GM23248 (cell line): ENCODE measurements around the gene RFT1. TPM values are rescaled to one million over a fixed set of nuclear protein-coding genes. Genes with fewer than 3 reads are reported as not detected.
"Not testable (repeated sequence)": the region's sequence is repeated elsewhere in the genome, so short reads cannot be mapped to it uniquely, and the experiment has no call there.

Experiments used
- DNase-seq: peaks from one replicate; pipeline ENCODE4 v3.0.0-alpha.2; 2015
- H2AFZ ChIP-seq: fragments of 200-600 bp; sonication (generic); 2 replicates; pipeline ENCODE4 v1.6.1; 2016; ENCODE audit warnings: antibody characterized with exemption
- H3F3A ChIP-seq: fragments of 200-600 bp; sonication (generic); 2 replicates; pipeline ENCODE4 v1.6.1; 2016; ENCODE audit warnings: mild to moderate bottlenecking, antibody characterized with exemption, mixed run types; ENCODE audit not compliant: insufficient read depth
- H3K27ac ChIP-seq: fragments of 200-600 bp; sonication (generic); 2 replicates; pipeline ENCODE4 v1.5.1; 2016; ENCODE audit warnings: mild to moderate bottlenecking
- H3K27me3 ChIP-seq: fragments of 200-600 bp; sonication (generic); replicated peaks from 2 replicates; pipeline ENCODE4 v1.6.1; 2016; ENCODE audit warnings: mild to moderate bottlenecking; ENCODE audit not compliant: insufficient read depth
- H3K36me3 ChIP-seq: fragments of 200-600 bp; sonication (generic); 2 replicates; pipeline ENCODE4 v1.6.1; 2016; ENCODE audit warnings: low read depth, mild to moderate bottlenecking
- H3K4me1 ChIP-seq: fragments of 200-600 bp; sonication (generic); 2 replicates; pipeline ENCODE4 v1.6.1; 2016; ENCODE audit warnings: mild to moderate bottlenecking; ENCODE audit not compliant: insufficient read depth
- H3K4me2 ChIP-seq: fragments of 200-600 bp; sonication (generic); one replicate; pipeline ENCODE4 v1.6.1; 2016; ENCODE audit warnings: mild to moderate bottlenecking; ENCODE audit not compliant: unreplicated experiment
- H3K4me3 ChIP-seq: fragments of 200-600 bp; sonication (generic); 2 replicates; pipeline ENCODE4 v1.5.1; 2016; ENCODE audit warnings: mild to moderate bottlenecking
- H3K79me2 ChIP-seq: fragments of 200-600 bp; sonication (generic); 2 replicates; pipeline ENCODE4 v1.6.1; 2016; ENCODE audit warnings: mild to moderate bottlenecking; ENCODE audit not compliant: insufficient read depth
- H3K9ac ChIP-seq: fragments of 200-600 bp; sonication (generic); 2 replicates; pipeline ENCODE4 v1.6.1; 2016; ENCODE audit warnings: mild to moderate bottlenecking
- H3K9me2 ChIP-seq: fragments of 200-600 bp; sonication (generic); 2 replicates; pipeline ENCODE4 v1.6.1; 2016; ENCODE audit warnings: mixed run types, mild to moderate bottlenecking, moderate library complexity; ENCODE audit not compliant: insufficient read depth
- H3K9me3 ChIP-seq: fragments of 200-600 bp; sonication (generic); one replicate; pipeline ENCODE4 v1.6.1; 2017; ENCODE audit warnings: low read depth
- H4K20me1 ChIP-seq: fragments of 200-600 bp; sonication (generic); 2 replicates; pipeline ENCODE4 v1.6.0; 2016; ENCODE audit not compliant: insufficient read depth
- EZH2 ChIP-seq: fragments of 200-600 bp; sonication (generic); IDR thresholded peaks from 2 replicates; pipeline ENCODE4 v1.6.1; 2018; ENCODE audit warnings: antibody characterized with exemption, mild to moderate bottlenecking; ENCODE audit not compliant: insufficient read depth, poor library complexity, severe bottlenecking
- EZH2phosphoT487 ChIP-seq: fragments of 200-600 bp; sonication (generic); IDR thresholded peaks from 2 replicates; pipeline ENCODE4 v1.6.1; 2018; ENCODE audit warnings: antibody characterized with exemption, moderate library complexity, mild to moderate bottlenecking, low read depth; ENCODE audit not compliant: insufficient read depth
- WGBS, 2 experiments: methylation state at CpG; one replicate each; pipeline ENCODE4 v1.1.6; 2015 to 2017; ENCODE audit warnings: low lambda C conversion rate in 2 of 2, low coverage in 1 of 2; ENCODE audit errors: missing lambda C conversion rate in 2 of 2; 5-methylcytosine and 5-hydroxymethylcytosine counted together
- in situ Hi-C: fragments of 300-500 bp; cut with MboI; formaldehyde crosslinking; loops from 2 replicates; pipeline ENCODE4 v1.15.0; 2020
- polyA plus RNA-seq: library from polyadenylated mRNA; unstranded; fragments of >200 nt; fragmentation: Nextera tagmentation; extraction: Ambion mirVana; gene quantifications from 2 replicates; pipeline ENCODE4 v1.2.1, GENCODE V29; 2016
- total RNA-seq: library from RNA; depleted of rRNA; stranded (reverse); fragments of >200 nt; shearing (Covaris generic); gene quantifications from 2 replicates; pipeline ENCODE4 v1.2.3, GENCODE V29; 2014

RFT1 gene
- total and polyA plus RNA-seq, 2 experiments from 2014 or later = 35.0 to 35.7 TPM

DNA sequence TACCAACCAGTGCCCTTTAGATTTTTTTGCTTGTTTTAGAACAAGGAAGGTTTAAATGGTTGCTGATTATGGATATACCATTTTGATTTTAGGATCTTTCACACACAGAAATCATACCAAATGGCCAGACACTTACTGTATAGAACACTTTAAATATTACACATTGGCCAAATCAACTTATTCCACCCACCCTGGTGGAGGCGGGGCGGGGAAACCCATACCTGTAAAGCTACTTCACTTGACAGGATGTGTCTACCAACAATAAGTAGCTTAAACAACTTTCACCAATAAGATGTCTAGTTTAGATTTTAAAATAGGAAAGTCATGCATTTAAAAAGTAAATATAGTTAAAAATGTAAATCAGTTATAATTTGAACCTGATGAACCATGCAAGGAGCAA lies 67.3 kb downstream of the RFT1 start:
- in situ Hi-C loops = no loop called here
- Histone ChIP-seq H3K27ac (no peak overlapping the region), H3K4me1 (no peaks in the 10 kb centered on the region), H3K9me3 (no peaks in the 10 kb centered on the region), H3K9ac (no peak overlapping the region), H3K36me3 (no peaks in the 10 kb centered on the region), H3K4me2 (no peak overlapping the region), H3K9me2 (no peaks in the 10 kb centered on the region), H3K4me3 (no peak overlapping the region), H4K20me1 (no peaks in the 10 kb centered on the region), H3K79me2 (no peaks in the 10 kb centered on the region), H3K27me3 (peaks cover 13% of the 10 kb centered on the region), H2AFZ (no peak overlapping the region), H3F3A (no peaks in the 10 kb centered on the region)
- DNase-seq = no peak
- WGBS, 2 experiments = 75 to 79% methylated on average over 2 of the region's 2 CpGs
- TF ChIP-seq EZH2 (no peak), EZH2phosphoT487 (no peak)

DNA sequence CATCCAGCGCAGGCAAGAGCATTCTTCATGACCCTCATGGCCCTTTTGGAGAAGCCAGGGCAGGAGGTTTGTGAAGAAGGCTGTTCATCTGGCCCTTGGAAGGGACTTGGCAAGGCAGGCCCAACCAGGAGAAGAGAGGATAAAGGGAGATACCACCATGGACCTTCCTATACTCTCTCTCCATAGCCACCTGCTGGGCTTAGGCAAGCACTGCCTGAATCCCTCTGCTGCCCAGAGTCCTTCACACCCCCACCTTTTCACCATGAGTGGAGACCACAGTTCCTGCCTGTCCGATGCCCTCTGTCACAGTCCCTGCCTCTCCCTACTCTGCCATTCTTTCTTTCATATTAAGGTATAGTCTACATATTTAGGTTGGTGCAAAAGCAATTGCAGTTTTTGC lies 73.8 kb downstream of the RFT1 start:
- H3K4me1 ChIP-seq = no peaks in the 10 kb centered on the region
- DNase-seq = peak; percentile 47

DNA sequence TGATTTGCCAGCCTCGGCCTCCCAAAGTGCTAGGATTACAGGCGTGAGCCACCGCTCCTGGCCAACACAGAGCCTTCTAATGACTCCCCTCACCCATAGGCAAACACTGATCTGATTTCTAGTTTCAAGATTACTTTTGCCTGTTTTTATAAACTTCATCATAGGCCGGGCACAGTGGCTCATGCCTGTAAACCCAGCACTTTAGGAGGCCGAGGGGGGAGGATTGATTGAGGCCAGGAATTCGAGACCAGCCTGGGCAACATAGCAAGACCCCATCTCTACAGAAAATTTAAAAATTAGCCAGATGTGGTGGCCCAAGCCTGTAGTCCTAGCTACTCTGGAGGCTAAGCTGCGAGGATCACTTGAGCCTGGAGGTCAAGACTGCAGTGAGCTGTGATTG lies 76.0 kb downstream of the RFT1 start:
- H2AFZ ChIP-seq, DNase-seq, H3F3A ChIP-seq, H3K4me3 ChIP-seq, H3K9me2 ChIP-seq, in situ Hi-C loops, H3K4me1 ChIP-seq, H3K27ac ChIP-seq, H3K27me3 ChIP-seq, H3K9me3 ChIP-seq, H3K9ac ChIP-seq, H3K4me2 ChIP-seq, H3K79me2 ChIP-seq, H4K20me1 ChIP-seq, H3K36me3 ChIP-seq: not testable (repeated sequence)
- 67 to 78% methylated on average over 6 to 7 of the region's 7 CpGs for WGBS, 2 experiments

More for the DNA sequence above, 73.8 kb downstream of the RFT1 start:
- H3K9ac ChIP-seq = no peak overlapping the region
- no peak overlapping the region for H3K27ac ChIP-seq
- H3K36me3 ChIP-seq = no peaks in the 10 kb centered on the region
- no peak for TF ChIP-seq EZH2
- no peak for TF ChIP-seq EZH2phosphoT487
- H3K4me2 ChIP-seq = no peak overlapping the region
- in situ Hi-C loops = no loop called here
- H3K27me3 ChIP-seq = peaks cover 6% of the 10 kb centered on the region; the same call in 1 of the 2 replicates
- H3K4me3 ChIP-seq = no peak overlapping the region
- H4K20me1 ChIP-seq = no peaks in the 10 kb centered on the region
- no peaks in the 10 kb centered on the region for H3K79me2 ChIP-seq
- no peaks in the 10 kb centered on the region for H3K9me3 ChIP-seq
- no peaks in the 10 kb centered on the region for H3F3A ChIP-seq
- WGBS, 2 experiments = 67 to 75% methylated on average over 2 of the region's 2 CpGs
- H2AFZ ChIP-seq = no peak overlapping the region
- H3K9me2 ChIP-seq = no peaks in the 10 kb centered on the region

DNA sequence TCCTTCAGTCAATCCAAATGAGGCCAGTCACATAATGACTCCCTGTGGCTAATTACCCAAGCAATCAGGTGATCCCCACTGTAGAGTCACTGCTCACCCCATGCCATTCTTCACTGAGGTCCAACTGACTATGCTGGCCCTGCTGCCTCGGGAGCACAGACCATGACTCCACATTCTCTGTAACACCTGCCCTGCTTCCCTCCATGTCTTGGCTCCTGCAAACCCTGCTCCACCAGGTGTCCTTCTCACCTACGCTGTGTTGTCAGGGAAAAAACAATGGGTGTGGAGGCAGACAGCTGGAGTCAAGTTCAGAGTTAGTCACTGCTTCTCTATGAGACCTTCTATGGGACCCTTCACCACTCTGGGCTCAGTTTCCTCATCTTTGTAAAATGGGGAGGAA lies 78.3 kb downstream of the RFT1 start:
- Histone ChIP-seq H3K36me3 (no peaks in the 10 kb centered on the region), H3K79me2 (no peaks in the 10 kb centered on the region), H2AFZ (no peak overlapping the region), H3K4me3 (no peak overlapping the region), H3K9ac (no peak overlapping the region), H3K4me2 (no peak overlapping the region), H3K27ac (no peak overlapping the region), H4K20me1 (no peaks in the 10 kb centered on the region), H3K27me3 (peaks cover 6% of the 10 kb centered on the region), H3F3A (peaks cover 9% of the 10 kb centered on the region), H3K4me1 (no peaks in the 10 kb centered on the region), H3K9me3 (no peaks in the 10 kb centered on the region), H3K9me2 (no peaks in the 10 kb centered on the region)
- in situ Hi-C loops = no loop called here
- DNase-seq = no peak
- 70 to 73% methylated on average over 2 of the region's 2 CpGs for WGBS, 2 experiments
- no peak for TF ChIP-seq EZH2
- TF ChIP-seq EZH2phosphoT487 = no peak

DNA sequence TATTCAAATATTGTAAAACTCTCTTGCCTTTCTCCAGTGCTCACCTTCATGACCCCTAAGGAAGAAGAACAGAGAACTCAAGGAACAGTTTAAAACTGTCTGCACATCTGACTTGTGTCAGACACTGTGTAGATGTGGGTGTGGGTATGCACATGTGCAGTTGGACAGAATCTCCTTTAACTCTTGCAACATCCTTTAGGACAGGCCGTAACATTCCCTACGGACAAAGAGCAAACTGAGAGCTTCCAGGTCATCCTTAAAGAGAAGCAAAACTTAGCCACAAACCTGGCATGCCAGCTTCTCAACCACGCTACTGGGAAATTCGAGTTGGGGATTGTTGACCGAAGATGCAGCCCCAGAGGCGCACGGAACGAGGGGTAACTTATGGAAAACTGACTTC lies 80.2 kb downstream of the RFT1 start:
- Histone ChIP-seq H3K9me3 (no peaks in the 10 kb centered on the region), H2AFZ (no peak overlapping the region), H3K79me2 (no peaks in the 10 kb centered on the region), H3F3A (peaks cover 10% of the 10 kb centered on the region), H4K20me1 (no peaks in the 10 kb centered on the region), H3K27ac (no peak overlapping the region), H3K4me3 (no peak overlapping the region), H3K9ac (no peak overlapping the region), H3K4me1 (no peaks in the 10 kb centered on the region), H3K27me3 (peaks cover 6% of the 10 kb centered on the region), H3K9me2 (no peaks in the 10 kb centered on the region), H3K36me3 (no peaks in the 10 kb centered on the region), H3K4me2 (no peak overlapping the region)
- no peak for TF ChIP-seq EZH2phosphoT487
- TF ChIP-seq EZH2 = no peak
- WGBS, 2 experiments = 68 to 75% methylated on average over 8 of the region's 8 CpGs
- in situ Hi-C loops = no loop called here
- DNase-seq = no peak
